ENCODE measurements around the gene LRP3.

GRCh38 chr19:33238481-33239149, 44.5 kb downstream of the LRP3 start:
- TF ChIP-seq CTCF (IDR thresholded peaks at IDR 0.05) (no peak), POLR2A (IDR thresholded peaks at IDR 0.05) (no peak)
